Stomach (tissue), 4 donors: Measurements from ENCODE around the gene NCOA1.
"Not testable (repeated sequence)": the region's sequence is repeated elsewhere in the genome, so short reads cannot be mapped to it uniquely, and the experiment has no call there.

Experiments used
- CTCF ChIP-seq, 7 experiments: fragments of 450-650 bp in 4 of 7; fragments of 200-600 bp in 3 of 7; sonication (generic) in 3 of 7; IDR thresholded peaks; one replicate each; pipeline ENCODE4 v1.5.1; 2016 to 2019; ENCODE audit warnings: antibody characterized with exemption in 7 of 7, control low read depth in 2 of 7, mild to moderate bottlenecking in 1 of 7
- EP300 ChIP-seq: sonication (generic); formaldehyde crosslinking; IDR thresholded peaks from one replicate; pipeline ENCODE4 v1.6.1; 2017; ENCODE audit warnings: antibody characterized with exemption
- POLR2A ChIP-seq, 4 donors: fragments of 450-650 bp; IDR thresholded peaks; one replicate each; pipeline ENCODE4 v1.6.1; 2016; ENCODE audit warnings: antibody characterized with exemption in 4 of 4, control low read depth in 2 of 4, mild to moderate bottlenecking in 1 of 4, moderate library complexity in 1 of 4
- POLR2AphosphoS5 ChIP-seq, 3 donors: sonication (generic); formaldehyde crosslinking; IDR thresholded peaks; one replicate each; pipeline ENCODE4 v1.6.1; 2016; ENCODE audit warnings: antibody characterized with exemption in 3 of 3

DNA sequence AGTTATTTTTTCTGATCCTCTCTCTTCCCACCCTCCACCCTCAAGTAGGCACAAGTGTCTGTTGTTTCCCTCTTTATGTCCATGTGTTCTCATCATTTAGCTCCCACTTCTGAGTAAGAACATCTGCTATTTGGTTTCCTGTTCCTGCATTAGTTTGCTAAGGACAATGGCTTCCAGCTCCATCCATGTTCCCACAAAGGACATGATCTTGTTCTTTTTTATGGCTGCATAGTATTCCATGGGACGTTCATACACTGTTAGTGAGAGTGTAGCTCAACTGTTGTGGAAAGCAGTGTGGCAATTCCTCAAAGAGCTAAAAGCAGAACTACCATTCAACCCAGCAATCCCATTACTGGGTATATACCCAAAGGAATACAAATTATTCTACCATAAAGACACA is 22.6 kb upstream of the NCOA1 start:
- TF ChIP-seq POLR2A (IDR thresholded peaks at IDR 0.05); POLR2AphosphoS5 (IDR thresholded peaks at IDR 0.05); CTCF (IDR thresholded peaks at IDR 0.05); EP300: not testable (repeated sequence)
